ENCODE measurements around the gene BPIFA1.

DNA sequence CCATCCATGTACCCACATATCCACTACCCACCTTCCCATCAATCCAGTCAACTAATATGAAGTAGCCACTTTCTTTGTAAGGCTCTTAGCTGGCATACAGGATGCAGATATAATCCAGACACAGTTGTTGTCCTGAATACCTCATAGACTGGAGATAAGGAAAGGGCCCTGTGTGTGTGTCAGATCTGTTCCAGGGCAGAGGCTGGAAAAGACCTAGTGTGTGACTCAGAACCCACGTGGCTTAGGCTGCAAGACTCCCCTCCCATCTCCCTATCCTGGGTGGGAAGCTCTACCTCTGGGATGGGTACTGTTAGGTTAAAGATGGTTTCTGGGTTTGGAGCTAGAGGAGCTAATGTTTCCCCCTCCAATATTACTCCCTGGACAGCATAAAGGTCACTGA is 3.6 kb downstream of the BPIFA1 start:
- TF ChIP-seq CTCF (IDR thresholded peaks at IDR 0.05; ENCODE audit: low read length) = no peak
- TF ChIP-seq EZH2 (IDR thresholded peaks at IDR 0.05; ENCODE audit: borderline replicate concordance, low read length) = no peak

Measured in OCI-LY1 (cell line).